Measurements from ENCODE around the gene RABGAP1L. TPM values are rescaled to one million over a fixed set of nuclear protein-coding genes. Genes with fewer than 3 reads are reported as not detected.
A peak's percentile ranks its signal among the peaks of the same experiment; 100 is the strongest.

Gene RABGAP1L
- total and polyA plus RNA-seq, 12 donors: 13.0 to 167 (median 109) TPM

GRCh38 chr1:175005085-175005783 is 845.9 kb downstream of the RABGAP1L start:
- intact Hi-C loops (cut with DNase I): no loop called here
- ATAC-seq: no peak
- 92% methylated on average over 8 of the region's 8 CpGs for WGBS, 2 donors

GRCh38 chr1:175009532-175009931 is 850.2 kb downstream of the RABGAP1L start:
- DNase-seq (no peak), ATAC-seq (peak in 2 of 8 donors; percentile 37 to 40)
- Histone ChIP-seq H3K4me3 (no peak overlapping the region), H3K27me3 (no peaks in the 10 kb centered on the region), H3K9me3 (no peaks in the 10 kb centered on the region), H3K36me3 (peaks cover 0 to 100% (median 31%) of the 10 kb centered on the region in 9 donors), H3K4me1 (peaks cover 0 to 10% (median 7%) of the 10 kb centered on the region in 9 donors), H3K27ac (no peak overlapping the region)
- WGBS, 2 donors: 33 to 43% methylated on average over 10 of the region's 10 CpGs
- intact Hi-C loops (cut with DNase I): no loop called here
- no peak for TF ChIP-seq CTCF (IDR thresholded peaks at IDR 0.05)

More at GRCh38 chr1:175005085-175005783, 845.9 kb downstream of the RABGAP1L start:
- H3K36me3 ChIP-seq: peaks cover 0 to 59% (median 7%) of the 10 kb centered on the region in 9 donors
- H3K27ac ChIP-seq: no peak overlapping the region
- no peaks in the 10 kb centered on the region for H3K9me3 ChIP-seq
- no peak for DNase-seq
- peaks cover 0 to 47% (median 18%) of the 10 kb centered on the region in 9 donors for H3K4me1 ChIP-seq
- no peak for TF ChIP-seq CTCF (IDR thresholded peaks at IDR 0.05)
- no peak overlapping the region for H3K4me3 ChIP-seq
- no peaks in the 10 kb centered on the region for H3K27me3 ChIP-seq

GRCh38 chr1:175013445-175013844 is 854.1 kb downstream of the RABGAP1L start:
- no peak for TF ChIP-seq CTCF (IDR thresholded peaks at IDR 0.05)
- Histone ChIP-seq H3K27ac (no peak overlapping the region), H3K9me3 (no peaks in the 10 kb centered on the region), H3K4me1 (peaks cover 0 to 15% (median 7%) of the 10 kb centered on the region in 9 donors), H3K4me3 (no peak overlapping the region), H3K36me3 (peaks cover 0 to 100% (median 59%) of the 10 kb centered on the region in 9 donors), H3K27me3 (no peaks in the 10 kb centered on the region)
- ATAC-seq (no peak), DNase-seq (no peak)
- 85 to 90% methylated on average over 1 of the region's 1 CpG for WGBS, 2 donors
- intact Hi-C loops (cut with DNase I): no loop called here

- intact Hi-C loops (cut with DNase I): no loop called here
These were observed 855.9 kb downstream of the RABGAP1L start for GRCh38 chr1:175015243-175015642.

More at GRCh38 chr1:175015243-175015642, 855.9 kb downstream of the RABGAP1L start:
- no peak overlapping the region for H3K4me3 ChIP-seq
- peaks cover 0 to 99% (median 59%) of the 10 kb centered on the region in 9 donors for H3K36me3 ChIP-seq
- ATAC-seq (no peak), DNase-seq (no peak)
- no peaks in the 10 kb centered on the region for H3K27me3 ChIP-seq
- TF ChIP-seq CTCF (IDR thresholded peaks at IDR 0.05): no peak
- peaks cover 0 to 6% (median 0%) of the 10 kb centered on the region in 9 donors for H3K4me1 ChIP-seq
- no peaks in the 10 kb centered on the region for H3K9me3 ChIP-seq
- no peak overlapping the region for H3K27ac ChIP-seq
- WGBS, 2 donors: 78 to 82% methylated on average over 4 of the region's 4 CpGs
